SJSA1 (cell line): Measurements from ENCODE around the gene SNAP23. TPM values are rescaled to one million over a fixed set of nuclear protein-coding genes. Genes with fewer than 3 reads are reported as not detected.

Source experiments
- DNase-seq, 2 experiments: peaks; one replicate each; pipeline ENCODE4 v3.0.0-alpha.2; 2015 to 2020; ENCODE audit warnings: low spot score in 2 of 2, low read depth in 1 of 2
- H3K27ac ChIP-seq: fragments of 250-450 bp; sonication (Bioruptor Pico); 2 replicates; pipeline ENCODE4 v1.5.1; 2020; ENCODE audit warnings: mild to moderate bottlenecking, moderate library complexity
- H3K27me3 ChIP-seq: fragments of 250-450 bp; sonication (Bioruptor Pico); replicated peaks from 2 replicates; pipeline ENCODE4 v1.5.1; 2020; ENCODE audit warnings: mild to moderate bottlenecking, moderate library complexity
- H3K36me3 ChIP-seq: fragments of 250-450 bp; sonication (Bioruptor Pico); 2 replicates; pipeline ENCODE4 v1.5.1; 2020; ENCODE audit warnings: mild to moderate bottlenecking
- H3K4me1 ChIP-seq: fragments of 250-450 bp; sonication (Bioruptor Pico); replicated peaks from 2 replicates; pipeline ENCODE4 v1.6.1; 2021; ENCODE audit warnings: mild to moderate bottlenecking
- H3K4me3 ChIP-seq: fragments of 250-450 bp; sonication (Bioruptor Pico); 2 replicates; pipeline ENCODE4 v1.5.1; 2020; ENCODE audit warnings: mild to moderate bottlenecking
- H3K9me3 ChIP-seq: fragments of 250-450 bp; sonication (Bioruptor Pico); replicated peaks from 2 replicates; pipeline ENCODE4 v1.5.1; 2020; ENCODE audit warnings: mild to moderate bottlenecking
- total RNA-seq: library from RNA; depleted of rRNA; stranded (reverse); fragments of >200 nt; shearing (Covaris generic); gene quantifications from 2 replicates; pipeline ENCODE4 v1.2.3, GENCODE V29; 2014

The SNAP23 gene
- total RNA-seq, 1 experiment from 2014 or later = 88.9 TPM

DNA sequence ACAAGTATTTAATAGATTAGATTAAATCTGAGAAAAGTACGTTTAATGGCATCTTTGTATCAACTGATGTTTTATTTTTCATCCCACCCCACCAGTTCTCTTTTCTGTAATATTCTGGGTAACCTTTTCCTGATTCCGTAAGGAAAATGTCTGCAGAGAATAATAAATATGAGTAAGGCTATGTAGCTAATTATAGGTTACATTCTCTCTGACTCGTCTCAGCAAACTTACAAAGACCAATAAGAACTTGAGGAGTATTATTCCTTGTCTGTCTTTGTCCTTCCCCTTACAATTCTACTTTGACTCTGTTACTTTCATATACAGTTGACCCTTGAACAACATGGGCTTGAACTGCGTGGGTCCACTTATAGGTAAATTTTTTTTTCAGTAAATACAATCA, 12.1 kb downstream of the SNAP23 start:
- H3K36me3 ChIP-seq = peaks cover 20% of the 10 kb centered on the region
- H3K27ac ChIP-seq = no peak overlapping the region
- no peaks in the 10 kb centered on the region; the same call in 1 of the 2 replicates for H3K9me3 ChIP-seq
- H3K27me3 ChIP-seq = no peaks in the 10 kb centered on the region
- H3K4me3 ChIP-seq = no peak overlapping the region
- no peak for DNase-seq
- peaks cover 18% of the 10 kb centered on the region for H3K4me1 ChIP-seq

- peaks cover 23% of the 10 kb centered on the region; the same call in 1 of the 2 replicates for H3K36me3 ChIP-seq
- no peaks in the 10 kb centered on the region for H3K27me3 ChIP-seq
- peaks cover 18% of the 10 kb centered on the region for H3K4me1 ChIP-seq
- H3K27ac ChIP-seq = no peak overlapping the region
- no peak overlapping the region for H3K4me3 ChIP-seq
- no peak for DNase-seq
- no peaks in the 10 kb centered on the region for H3K9me3 ChIP-seq
These were observed 12.8 kb downstream of the SNAP23 start for GRCh38 chr15:42508263-42508690.

DNA sequence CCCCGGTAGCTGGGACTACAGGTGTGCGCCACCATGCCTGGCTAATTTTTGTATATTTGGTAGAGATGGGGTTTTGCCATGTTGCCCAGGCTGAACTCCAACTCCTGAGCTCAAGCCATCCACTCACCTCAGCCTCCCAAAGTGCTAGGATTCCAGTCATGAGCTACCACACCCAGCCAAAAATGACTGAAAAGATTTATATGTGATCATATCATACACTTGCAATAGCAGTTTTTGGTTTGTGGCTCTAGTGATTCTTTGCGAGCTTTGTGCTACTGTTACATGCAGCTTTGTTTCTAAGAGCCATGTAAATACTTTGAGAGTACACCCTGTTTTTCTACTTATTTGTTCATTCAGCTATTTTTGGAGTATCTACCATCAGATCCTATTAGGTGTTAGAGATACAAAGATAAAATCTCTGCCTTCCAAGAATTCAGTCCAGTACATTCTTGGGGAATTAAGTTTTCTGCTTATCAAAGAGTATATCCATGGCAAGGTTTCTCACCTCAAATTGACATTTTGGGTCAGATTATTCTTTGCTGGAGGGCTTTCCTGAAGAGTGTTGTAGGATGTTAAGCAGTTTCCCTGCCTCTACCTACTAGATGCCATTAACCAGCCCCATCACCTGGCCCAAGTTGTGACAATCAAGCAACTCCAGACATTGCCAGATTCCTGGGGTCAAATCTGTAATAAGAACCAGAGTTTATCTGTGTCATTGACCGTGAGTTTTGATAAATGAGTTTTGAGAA, 15.0 kb downstream of the SNAP23 start:
- H3K4me1 ChIP-seq = peaks cover 8% of the 10 kb centered on the region
- H3K9me3 ChIP-seq = no peaks in the 10 kb centered on the region
- peaks cover 21% of the 10 kb centered on the region for H3K36me3 ChIP-seq
- no peak overlapping the region for H3K4me3 ChIP-seq
- DNase-seq = no peak
- H3K27ac ChIP-seq = peak overlapping the region; percentile 63
- no peaks in the 10 kb centered on the region for H3K27me3 ChIP-seq

DNA sequence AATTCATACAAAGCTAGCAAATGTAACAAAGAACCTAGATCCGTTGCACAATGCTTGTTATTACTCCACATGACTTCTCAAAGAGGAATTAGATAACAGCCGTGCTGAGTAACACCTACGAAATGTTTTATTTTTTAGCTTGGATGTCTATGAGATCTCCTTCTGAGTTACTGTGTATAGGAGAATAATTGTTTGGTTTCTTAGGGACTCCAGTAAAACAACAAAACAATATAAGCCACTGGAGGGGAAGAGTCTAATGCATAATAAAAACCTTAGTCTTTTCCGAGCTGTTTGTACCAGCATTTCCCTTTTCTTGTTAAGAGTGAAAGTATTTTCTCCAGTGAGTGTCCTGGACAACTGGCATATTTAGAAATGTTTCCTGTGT, 15.6 kb downstream of the SNAP23 start:
- Histone ChIP-seq H3K4me1 (peaks cover 8% of the 10 kb centered on the region), H3K9me3 (no peaks in the 10 kb centered on the region), H3K27ac (peak overlapping the region; percentile 63), H3K27me3 (no peaks in the 10 kb centered on the region), H3K4me3 (no peak overlapping the region), H3K36me3 (peaks cover 27% of the 10 kb centered on the region)
- peak in 1 of 2 experiments; percentile 63 for DNase-seq

- Histone ChIP-seq H3K36me3 (peaks cover 41% of the 10 kb centered on the region), H3K4me1 (no peaks in the 10 kb centered on the region), H3K27ac (no peak overlapping the region), H3K4me3 (no peak overlapping the region), H3K27me3 (no peaks in the 10 kb centered on the region), H3K9me3 (no peaks in the 10 kb centered on the region)
- no peak for DNase-seq
These were observed 27.9 kb downstream of the SNAP23 start for GRCh38 chr15:42523331-42523730.

GRCh38 chr15:42528970-42529369, 33.5 kb downstream of the SNAP23 start:
- Histone ChIP-seq H3K27me3 (no peaks in the 10 kb centered on the region), H3K4me3 (no peak overlapping the region), H3K9me3 (no peaks in the 10 kb centered on the region), H3K36me3 (peaks cover 71% of the 10 kb centered on the region), H3K27ac (no peak overlapping the region), H3K4me1 (no peaks in the 10 kb centered on the region; the same call in 1 of the 2 replicates)
- DNase-seq = no peak

GRCh38 chr15:42533246-42533645, 37.8 kb downstream of the SNAP23 start:
- DNase-seq = no peak
- no peaks in the 10 kb centered on the region for H3K27me3 ChIP-seq
- no peaks in the 10 kb centered on the region; the same call in 1 of the 2 replicates for H3K4me1 ChIP-seq
- no peaks in the 10 kb centered on the region for H3K9me3 ChIP-seq
- H3K27ac ChIP-seq = no peak overlapping the region; the same call in 1 of the 2 replicates
- no peak overlapping the region for H3K4me3 ChIP-seq
- peaks cover 65% of the 10 kb centered on the region for H3K36me3 ChIP-seq

DNA sequence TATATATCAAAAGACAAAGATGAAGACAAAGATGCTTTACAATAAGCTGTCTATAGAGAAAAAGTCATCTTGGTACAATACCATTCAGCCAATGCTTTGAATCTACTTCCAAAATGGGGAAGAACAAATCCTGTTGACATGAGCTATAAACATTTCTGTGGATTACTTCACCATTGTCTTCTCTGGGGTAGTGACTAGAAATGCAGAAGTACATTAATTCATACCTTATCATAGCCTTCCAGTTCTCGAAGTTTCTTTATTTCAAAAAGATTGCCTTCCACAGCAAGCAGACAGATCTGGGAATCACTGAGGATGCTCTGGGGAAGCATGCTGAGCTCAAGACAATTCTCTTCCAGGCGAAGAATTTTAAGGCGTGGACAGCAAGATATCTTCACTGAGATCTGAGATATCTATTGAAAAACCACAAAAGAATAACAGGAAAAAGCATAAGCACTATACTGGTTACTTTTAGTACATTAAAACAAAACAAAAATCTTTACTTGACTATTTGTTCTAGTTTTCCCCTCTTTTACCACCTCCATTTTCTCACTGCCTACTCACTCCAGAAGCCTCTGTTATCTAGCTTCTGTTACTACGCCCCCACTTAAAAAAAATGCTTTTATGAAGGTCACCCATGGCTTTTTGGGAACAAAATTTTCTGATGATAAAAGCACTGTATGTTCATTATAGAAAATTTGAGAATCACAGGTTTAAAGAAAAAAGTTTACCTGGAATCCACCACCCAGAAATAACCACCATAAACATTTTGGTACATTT, 49.6 kb downstream of the SNAP23 start:
- H3K9me3 ChIP-seq = no peaks in the 10 kb centered on the region
- H3K36me3 ChIP-seq = peaks cover 61% of the 10 kb centered on the region
- no peak for DNase-seq
- H3K4me3 ChIP-seq = no peak overlapping the region
- H3K27me3 ChIP-seq = no peaks in the 10 kb centered on the region
- no peak overlapping the region for H3K27ac ChIP-seq
- peaks cover 12% of the 10 kb centered on the region; the same call in 1 of the 2 replicates for H3K4me1 ChIP-seq

DNA sequence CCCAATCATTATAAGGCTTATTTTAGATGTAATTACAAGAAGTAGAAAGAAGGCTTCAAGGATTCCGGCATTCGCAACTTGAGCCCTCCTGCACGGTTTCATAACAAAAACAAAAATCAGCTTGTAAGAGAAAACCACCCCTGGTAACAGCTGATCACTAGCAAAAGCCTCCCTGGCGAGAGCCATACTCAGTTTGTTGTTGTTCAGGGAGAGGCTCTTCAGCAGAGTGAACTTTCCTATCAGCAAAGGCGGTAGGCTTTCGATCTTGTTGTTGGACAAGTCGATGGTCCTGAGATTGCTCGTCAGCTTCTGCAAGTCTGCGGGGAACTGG, 52.4 kb downstream of the SNAP23 start:
- no peak for DNase-seq
- peak overlapping the region; percentile 87 for H3K4me3 ChIP-seq
- peaks cover 13% of the 10 kb centered on the region; the same call in 1 of the 2 replicates for H3K4me1 ChIP-seq
- no peaks in the 10 kb centered on the region for H3K27me3 ChIP-seq
- no peaks in the 10 kb centered on the region for H3K9me3 ChIP-seq
- H3K27ac ChIP-seq = peak overlapping the region; percentile 79; the same call in 1 of the 2 replicates
- peaks cover 54% of the 10 kb centered on the region for H3K36me3 ChIP-seq

- DNase-seq = peak; percentile 89 to 93
- Histone ChIP-seq H3K9me3 (no peaks in the 10 kb centered on the region), H3K36me3 (peaks cover 51% of the 10 kb centered on the region), H3K4me3 (peak within 1 kb of the TSS; percentile 87), H3K27ac (peak within 1 kb of the TSS; percentile 79), H3K27me3 (no peaks in the 10 kb centered on the region), H3K4me1 (peaks cover 13% of the 10 kb centered on the region; the same call in 1 of the 2 replicates)
These were observed 53.0 kb downstream of the SNAP23 start, which contains the start of the genes HAUS2 and LRRC57 for GRCh38 chr15:42548249-42549031. Gene HAUS2 (plus strand): TSS chr15:42548838. CDS start chr15:42548873, 35 bp downstream. Gene LRRC57 (minus strand): TSS chr15:42548793. CDS start chr15:42548434, 359 bp downstream.

GRCh38 chr15:42549032-42549491, 53.6 kb downstream of the SNAP23 start:
- H3K36me3 ChIP-seq = peaks cover 50% of the 10 kb centered on the region
- H3K4me3 ChIP-seq = peak overlapping the region; percentile 87
- H3K9me3 ChIP-seq = no peaks in the 10 kb centered on the region; the same call in 1 of the 2 replicates
- peak in 1 of 2 experiments; percentile 86 for DNase-seq
- peak overlapping the region; percentile 79 for H3K27ac ChIP-seq
- H3K27me3 ChIP-seq = no peaks in the 10 kb centered on the region
- H3K4me1 ChIP-seq = peaks cover 13% of the 10 kb centered on the region; the same call in 1 of the 2 replicates

DNA sequence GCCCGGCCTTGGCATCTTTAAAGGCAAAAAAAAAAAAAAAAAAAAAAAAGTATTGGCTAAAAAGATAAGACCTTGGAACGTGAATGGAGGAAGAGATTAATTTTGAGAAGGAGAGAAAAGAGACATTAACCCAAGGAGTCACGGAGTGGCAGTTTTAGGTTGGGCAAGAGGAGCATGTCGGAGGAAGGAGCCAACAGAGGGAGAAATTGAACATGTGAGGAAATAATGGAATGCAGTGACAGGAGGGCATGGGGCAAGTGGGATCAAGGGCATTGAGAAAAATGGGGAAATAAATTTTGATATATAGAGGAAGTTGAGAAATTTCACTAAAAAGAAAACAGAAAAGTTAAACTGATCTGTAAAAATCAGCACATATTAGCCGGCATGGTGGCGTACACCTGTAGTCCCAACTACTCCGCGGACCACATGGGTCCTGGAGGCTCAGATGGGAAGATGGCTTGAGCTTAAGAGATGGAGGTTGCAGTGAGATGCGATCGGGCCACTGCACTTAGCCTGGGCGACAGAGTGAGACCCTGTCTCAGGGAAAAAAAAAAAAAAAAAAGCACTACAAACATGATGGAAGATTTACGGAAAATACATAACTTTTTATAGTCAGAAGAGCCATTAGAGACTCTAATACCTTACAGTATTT, 54.4 kb downstream of the SNAP23 start:
- Histone ChIP-seq H3K9me3 (no peaks in the 10 kb centered on the region; the same call in 1 of the 2 replicates), H3K4me3 (peak overlapping the region; percentile 87), H3K36me3 (peaks cover 45% of the 10 kb centered on the region), H3K27ac (no peak overlapping the region), H3K27me3 (no peaks in the 10 kb centered on the region), H3K4me1 (peaks cover 13% of the 10 kb centered on the region; the same call in 1 of the 2 replicates)
- DNase-seq = no peak

- no peaks in the 10 kb centered on the region for H3K27me3 ChIP-seq
- no peak overlapping the region for H3K4me3 ChIP-seq
- DNase-seq = no peak
- no peaks in the 10 kb centered on the region; the same call in 1 of the 2 replicates for H3K9me3 ChIP-seq
- H3K4me1 ChIP-seq = peaks cover 4% of the 10 kb centered on the region; the same call in 1 of the 2 replicates
- peaks cover 24% of the 10 kb centered on the region for H3K36me3 ChIP-seq
- no peak overlapping the region for H3K27ac ChIP-seq
These were observed 58.1 kb downstream of the SNAP23 start for GRCh38 chr15:42553554-42553953.
